NCI-H1694 treated with DMSO at 0.1 percent for 48 hours (cell line): ENCODE measurements around the gene WDR4.
A peak's percentile ranks its signal among the peaks of the same experiment; 100 is the strongest.
"Not testable (repeated sequence)": the region's sequence is repeated elsewhere in the genome, so short reads cannot be mapped to it uniquely, and the experiment has no call there.

Source experiments
- DNase-seq: peaks from one replicate; lab custom pipeline; 2025; lab: John Stamatoyannopoulos, UW

The WDR4 gene, protein sequence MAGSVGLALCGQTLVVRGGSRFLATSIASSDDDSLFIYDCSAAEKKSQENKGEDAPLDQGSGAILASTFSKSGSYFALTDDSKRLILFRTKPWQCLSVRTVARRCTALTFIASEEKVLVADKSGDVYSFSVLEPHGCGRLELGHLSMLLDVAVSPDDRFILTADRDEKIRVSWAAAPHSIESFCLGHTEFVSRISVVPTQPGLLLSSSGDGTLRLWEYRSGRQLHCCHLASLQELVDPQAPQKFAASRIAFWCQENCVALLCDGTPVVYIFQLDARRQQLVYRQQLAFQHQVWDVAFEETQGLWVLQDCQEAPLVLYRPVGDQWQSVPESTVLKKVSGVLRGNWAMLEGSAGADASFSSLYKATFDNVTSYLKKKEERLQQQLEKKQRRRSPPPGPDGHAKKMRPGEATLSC

GRCh38 chr21:42878993-42879787 is at the start of gene WDR4:
WDR4 (minus strand) TSS chr21:42879539; CDS start chr21:42879495, 44 bp downstream.
- peak; percentile 94 for DNase-seq

DNA sequence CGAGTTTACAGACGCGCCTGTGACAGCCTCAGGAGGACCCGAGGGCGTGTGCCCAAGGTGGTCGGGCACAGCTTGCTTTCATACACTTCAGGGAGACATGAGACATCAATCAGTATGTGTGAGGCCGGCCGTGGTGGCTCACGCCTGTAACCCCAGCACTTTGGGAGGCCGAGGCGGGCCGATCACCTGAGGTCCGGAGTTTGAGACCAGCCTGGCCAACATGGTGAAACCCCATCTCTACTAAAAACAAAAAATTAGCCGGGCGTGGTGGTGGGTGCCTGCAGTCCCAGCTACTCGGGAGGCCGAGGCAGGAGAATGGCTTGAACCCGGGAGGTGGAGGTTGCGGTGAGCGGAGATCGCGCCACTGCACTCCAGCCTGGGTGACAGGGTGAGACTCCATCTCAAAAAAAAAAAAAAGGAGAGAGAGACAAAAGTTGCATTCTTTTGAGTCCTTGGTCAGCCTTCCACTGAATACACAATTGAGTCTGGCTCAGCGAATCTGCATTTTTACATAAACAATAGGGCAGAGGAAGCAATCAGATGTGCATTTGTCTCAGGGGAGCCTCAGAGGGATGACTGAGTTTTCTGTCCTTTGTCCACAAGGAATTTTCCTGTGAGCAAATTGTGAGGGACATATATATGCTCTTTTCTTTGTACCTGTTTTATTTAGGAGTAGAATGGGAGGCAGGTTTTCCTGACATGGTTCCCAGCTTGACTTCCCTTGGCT is 48.3 kb upstream of the WDR4 start:
- DNase-seq = not testable (repeated sequence)

GRCh38 chr21:42925114-42925926 is 46.0 kb upstream of the WDR4 start, which contains the start of gene ERVH48-1:
ERVH48-1 (minus strand) TSS chr21:42925630; CDS start chr21:42919006, 6,624 bp downstream.
- DNase-seq = no peak

DNA sequence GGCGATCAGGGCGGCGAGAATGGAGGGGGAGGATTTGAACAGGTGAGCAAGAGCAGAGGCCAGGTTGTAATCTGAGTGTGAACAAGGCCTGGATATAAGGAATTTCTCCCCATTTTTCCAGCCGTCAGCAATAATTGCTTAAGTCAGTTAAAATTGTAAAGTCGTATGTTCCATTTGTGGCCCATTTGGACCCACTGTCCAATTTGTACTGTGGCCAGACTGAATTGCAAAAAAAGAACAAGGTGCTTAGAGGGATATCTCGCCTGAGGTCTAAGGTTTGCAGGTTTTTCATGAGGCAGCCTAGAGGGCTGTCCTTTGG is 45.1 kb upstream of the WDR4 start:
- DNase-seq = no peak

DNA sequence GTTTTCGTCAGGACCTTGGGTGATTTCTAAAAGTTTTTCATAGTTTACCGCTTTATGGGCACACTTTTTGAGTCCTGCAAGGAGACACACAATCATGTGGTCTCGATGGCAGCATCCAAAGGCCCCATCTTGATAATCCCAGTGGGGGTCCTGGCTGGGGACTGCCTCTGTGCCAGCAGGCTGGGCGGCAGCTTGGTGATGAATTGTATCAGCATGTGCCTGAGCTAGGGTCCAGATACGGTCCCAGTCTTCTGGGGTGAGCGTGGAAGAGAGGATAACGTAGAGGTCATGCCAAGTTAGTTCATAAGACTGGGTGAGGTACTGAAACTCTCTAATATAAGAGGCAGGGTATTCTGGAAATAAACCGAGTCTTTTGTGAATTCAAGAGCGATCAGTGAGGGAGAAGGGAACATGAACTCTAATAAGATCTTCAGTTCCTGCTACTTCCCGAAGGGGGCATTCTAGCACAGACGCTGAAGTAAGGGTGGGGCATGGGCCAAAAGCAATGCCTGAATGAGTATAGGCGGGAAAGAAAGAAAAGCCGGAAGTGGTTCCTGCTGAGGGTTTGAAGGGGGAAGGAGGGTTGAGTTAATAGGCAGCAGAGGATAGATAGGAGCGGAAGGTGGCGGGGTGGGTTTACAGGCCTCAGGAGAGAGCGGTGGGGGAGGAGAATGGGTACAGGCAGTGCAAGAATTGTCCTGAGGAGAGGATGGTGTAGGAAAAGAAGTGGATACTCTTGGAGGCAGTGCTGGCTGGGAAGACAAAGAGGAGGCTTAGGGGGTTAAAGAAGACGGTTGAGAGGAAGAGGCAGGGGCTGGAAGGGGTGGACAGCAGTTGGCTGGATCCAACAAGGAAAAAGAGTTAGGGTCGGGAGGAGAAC is 44.5 kb upstream of the WDR4 start:
- peak; percentile 94 for DNase-seq

DNA sequence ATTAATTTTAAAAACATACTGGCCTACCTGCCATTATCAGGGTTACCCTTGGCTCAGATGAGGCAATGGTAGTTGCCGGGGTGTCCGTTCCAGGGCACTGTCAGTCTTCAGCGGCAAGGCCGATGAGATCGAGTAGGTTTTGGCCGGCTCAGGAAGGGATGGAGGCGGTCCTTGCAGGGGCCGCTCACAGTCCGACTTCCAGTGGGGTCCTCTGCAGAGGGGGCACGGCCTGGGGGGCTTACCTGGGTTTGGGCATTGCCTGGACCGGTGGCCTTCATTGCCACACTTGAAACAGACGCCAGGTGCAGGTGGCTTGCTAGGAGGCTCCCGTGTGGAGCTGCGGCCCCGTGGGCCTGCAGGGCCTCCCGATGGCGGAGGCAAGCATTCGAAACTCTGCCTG is 43.6 kb upstream of the WDR4 start:
- no peak for DNase-seq

GRCh38 chr21:42921927-42922326 is 42.6 kb upstream of the WDR4 start:
- no peak for DNase-seq

- no peak for DNase-seq
Measured at GRCh38 chr21:42918291-42918690, 39.0 kb upstream of the WDR4 start.

GRCh38 chr21:42913476-42913875 is 34.1 kb upstream of the WDR4 start:
- DNase-seq = no peak

DNA sequence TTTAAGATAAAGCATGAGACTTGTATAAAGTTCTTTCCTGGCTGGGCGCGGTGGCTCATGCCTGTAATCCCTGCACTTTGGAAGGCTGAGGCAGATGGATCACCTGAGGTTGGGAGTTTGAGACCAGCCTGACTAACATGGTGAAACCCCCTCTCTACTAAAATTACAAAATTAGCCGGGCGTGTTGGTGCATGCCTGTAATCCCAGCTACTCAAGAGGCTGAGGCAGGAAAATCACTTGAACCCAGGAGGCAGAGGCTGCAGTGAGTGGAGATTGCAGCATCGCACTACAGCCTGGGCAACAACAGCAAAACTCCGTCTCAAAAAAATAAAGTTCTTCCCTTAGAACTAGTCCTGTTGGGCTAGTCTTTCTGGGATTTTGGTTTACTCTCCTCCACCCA is 32.6 kb upstream of the WDR4 start:
- DNase-seq = not testable (repeated sequence)

GRCh38 chr21:42908484-42908883 is 29.1 kb upstream of the WDR4 start:
- DNase-seq = not testable (repeated sequence)

GRCh38 chr21:42906233-42906632 is 26.9 kb upstream of the WDR4 start:
- DNase-seq = no peak

GRCh38 chr21:42905195-42905594 is 25.9 kb upstream of the WDR4 start:
- no peak for DNase-seq

GRCh38 chr21:42903817-42904216 is 24.5 kb upstream of the WDR4 start:
- DNase-seq = no peak

- no peak for DNase-seq
Measured at GRCh38 chr21:42900446-42900845, 21.1 kb upstream of the WDR4 start.

- peak; percentile 98 for DNase-seq
Measured at GRCh38 chr21:42892931-42893755, 13.8 kb upstream of the WDR4 start, which contains the start of gene NDUFV3. NDUFV3 (plus strand) TSS chr21:42893309; CDS start chr21:42893334, 25 bp downstream.

DNA sequence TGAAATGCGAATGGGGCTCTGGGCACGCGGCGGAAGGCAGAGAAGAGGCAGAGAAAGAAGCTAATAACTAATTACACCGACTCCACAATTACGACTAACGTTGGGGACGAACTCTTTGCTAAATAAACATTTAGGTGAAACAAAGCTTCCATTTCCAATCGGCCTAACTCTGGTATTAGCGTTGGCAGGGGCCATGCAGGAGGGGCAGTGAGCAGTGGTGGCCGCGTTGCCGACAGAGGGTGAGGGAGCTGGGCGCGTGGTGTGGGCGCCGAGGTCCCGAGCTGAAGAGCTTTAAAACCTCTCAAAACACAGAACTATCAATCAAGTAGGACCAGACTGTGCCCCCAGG is 13.2 kb upstream of the WDR4 start:
- DNase-seq = no peak

DNA sequence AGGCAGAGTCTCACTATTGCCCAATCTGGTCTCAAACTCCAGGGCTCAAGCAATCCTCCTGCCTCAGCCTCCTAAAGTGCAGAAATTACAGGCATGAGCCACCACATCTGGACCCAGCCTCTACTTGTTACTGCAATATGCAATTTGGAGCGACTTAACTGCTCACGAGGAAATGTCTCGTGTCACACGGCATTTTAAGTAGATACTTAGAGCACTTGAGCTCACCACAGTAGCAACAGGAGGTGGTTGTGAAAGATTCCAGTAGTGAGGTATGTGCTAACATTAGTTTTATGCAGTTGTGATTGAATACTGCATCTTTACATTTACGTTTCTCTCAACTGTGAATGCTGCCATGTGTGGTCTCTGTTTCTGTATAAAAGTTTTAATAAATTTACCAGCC is 8.0 kb upstream of the WDR4 start:
- DNase-seq = no peak

- no peak for DNase-seq
Measured at GRCh38 chr21:42883921-42884320, 4.6 kb upstream of the WDR4 start.

DNA sequence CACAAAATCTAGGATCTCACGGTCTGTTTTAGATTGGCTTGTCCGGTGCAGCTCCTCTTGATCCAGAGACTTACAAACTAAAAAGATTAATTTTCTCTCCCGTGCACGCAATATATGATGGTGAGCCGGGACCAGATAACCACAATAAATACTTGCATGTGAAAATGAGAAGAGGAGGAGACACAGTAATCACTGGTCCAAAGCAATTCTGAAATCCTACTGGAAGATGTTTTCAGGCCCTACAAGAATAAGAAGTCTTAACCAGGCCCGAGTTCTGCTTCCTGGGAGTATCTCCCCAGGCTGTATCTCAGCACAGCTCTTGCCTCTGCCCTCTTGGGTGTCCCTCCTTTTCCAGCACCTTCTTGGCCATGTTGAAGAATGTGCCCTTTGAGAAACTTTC is 1.0 kb upstream of the WDR4 start:
- no peak for DNase-seq
